H9 (cell line): ENCODE data around the gene DNM2. TPM values are rescaled to one million over a fixed set of nuclear protein-coding genes. Genes with fewer than 3 reads are reported as not detected.

Experiments used
- DNase-seq: peaks from one replicate; pipeline ENCODE4 v3.0.0-alpha.2; 2017
- H2AFZ ChIP-seq: one replicate; pipeline ENCODE4 v1.6.1; 2013; ENCODE audit warnings: mild to moderate bottlenecking, low read length, control low read depth, moderate library complexity
- H2AK5ac ChIP-seq: 2 replicates; pipeline ENCODE4 v1.6.1; 2013; ENCODE audit warnings: low read length, control low read depth, mixed read lengths; ENCODE audit not compliant: insufficient read length
- H2BK120ac ChIP-seq: one replicate; pipeline ENCODE4 v1.6.1; 2013; ENCODE audit warnings: low read depth, mild to moderate bottlenecking, low read length, control low read depth, inconsistent platforms; ENCODE audit not compliant: poor library complexity, severe bottlenecking
- H2BK12ac ChIP-seq: 2 replicates; pipeline ENCODE4 v1.6.1; 2013; ENCODE audit warnings: low read length, control low read depth, mixed read lengths, low read depth; ENCODE audit not compliant: insufficient read length
- H2BK15ac ChIP-seq: 2 replicates; pipeline ENCODE4 v1.6.1; 2013; ENCODE audit warnings: low read depth, low read length, control low read depth
- H2BK20ac ChIP-seq: one replicate; pipeline ENCODE4 v1.6.1; 2013; ENCODE audit warnings: low read depth, mild to moderate bottlenecking, low read length, control low read depth, inconsistent platforms; ENCODE audit not compliant: poor library complexity, severe bottlenecking
- H2BK5ac ChIP-seq: 2 replicates; pipeline ENCODE4 v1.6.1; 2013; ENCODE audit warnings: low read length, control low read depth, mixed read lengths; ENCODE audit not compliant: insufficient read length
- H3K14ac ChIP-seq: 2 replicates; pipeline ENCODE4 v1.6.1; 2013; ENCODE audit warnings: low read length, control low read depth; ENCODE audit not compliant: insufficient read depth
- H3K18ac ChIP-seq: 2 replicates; pipeline ENCODE4 v1.6.1; 2013; ENCODE audit warnings: low read depth, mild to moderate bottlenecking, mixed read lengths, low read length, control low read depth; ENCODE audit not compliant: insufficient read length
- H3K23ac ChIP-seq: 2 replicates; pipeline ENCODE4 v1.6.1; 2013; ENCODE audit warnings: low read length, control low read depth, mixed read lengths, low read depth; ENCODE audit not compliant: insufficient read length
- H3K23me2 ChIP-seq: 2 replicates; pipeline ENCODE4 v1.6.1; 2013; ENCODE audit warnings: low read depth, mild to moderate bottlenecking, mixed read lengths, low read length, control low read depth; ENCODE audit not compliant: insufficient read length, poor library complexity, severe bottlenecking
- H3K27ac ChIP-seq: 2 replicates; pipeline ENCODE4 v1.5.1; 2013; ENCODE audit warnings: low read length, control low read depth, mixed read lengths, low read depth; ENCODE audit not compliant: insufficient read length
- H3K27me3 ChIP-seq: 2 replicates; pipeline ENCODE4 v1.6.1; 2013; ENCODE audit warnings: low read length, control low read depth, inconsistent platforms; ENCODE audit not compliant: insufficient read depth
- H3K4ac ChIP-seq: 2 replicates; pipeline ENCODE4 v1.6.1; 2013; ENCODE audit warnings: low read depth, mild to moderate bottlenecking, control low read depth, inconsistent platforms, low read length, moderate library complexity
- H3K4me1 ChIP-seq: 2 replicates; pipeline ENCODE4 v1.6.1; 2013; ENCODE audit warnings: low read length, control low read depth, inconsistent platforms; ENCODE audit not compliant: insufficient read depth
- H3K4me2 ChIP-seq: 2 replicates; pipeline ENCODE4 v1.6.1; 2013; ENCODE audit warnings: low read length, control low read depth, mixed read lengths; ENCODE audit not compliant: insufficient read length, insufficient read depth
- H3K56ac ChIP-seq: 2 replicates; pipeline ENCODE4 v1.6.1; 2013; ENCODE audit warnings: low read depth, mild to moderate bottlenecking, mixed read lengths, low read length, control low read depth; ENCODE audit not compliant: insufficient read length
- H3K79me1 ChIP-seq: 2 replicates; pipeline ENCODE4 v1.6.1; 2013; ENCODE audit warnings: low read depth, mild to moderate bottlenecking, moderate library complexity, low read length, control low read depth, inconsistent platforms; ENCODE audit not compliant: insufficient read depth, poor library complexity, severe bottlenecking
- H3K79me2 ChIP-seq: 2 replicates; pipeline ENCODE4 v1.6.1; 2013; ENCODE audit warnings: low read length, control low read depth, inconsistent platforms; ENCODE audit not compliant: insufficient read depth
- H3K9ac ChIP-seq: 2 replicates; pipeline ENCODE4 v1.6.1; 2013; ENCODE audit warnings: low read length, control low read depth, mixed read lengths; ENCODE audit not compliant: insufficient read length; ENCODE audit errors: extremely low read depth
- H3K9me3 ChIP-seq: one replicate; pipeline ENCODE4 v1.6.1; 2013; ENCODE audit warnings: low read depth, low read length, inconsistent platforms; ENCODE audit not compliant: control insufficient read depth
- H3T11ph ChIP-seq: one replicate; pipeline ENCODE4 v1.6.1; 2013; ENCODE audit warnings: mild to moderate bottlenecking, low read length, control low read depth, inconsistent platforms
- H4K20me1 ChIP-seq: one replicate; pipeline ENCODE4 v1.6.1; 2013; ENCODE audit not compliant: control insufficient read depth, insufficient read length, insufficient read depth
- H4K5ac ChIP-seq: 2 replicates; pipeline ENCODE4 v1.6.1; 2013; ENCODE audit warnings: low read depth, mild to moderate bottlenecking, mixed read lengths, low read length, control low read depth; ENCODE audit not compliant: insufficient read length
- H4K8ac ChIP-seq: replicated peaks from 2 replicates; pipeline ENCODE4 v1.6.1; 2013; ENCODE audit warnings: low read length, control low read depth, mixed read lengths, low read depth; ENCODE audit not compliant: insufficient read length
- H4K91ac ChIP-seq: 2 replicates; pipeline ENCODE4 v1.6.1; 2013; ENCODE audit warnings: low read depth, mild to moderate bottlenecking, moderate library complexity, mixed read lengths, low read length, control low read depth; ENCODE audit not compliant: insufficient read length
- H3K27ac Mint-ChIP-seq, 3 experiments: 2 replicates in 2 of 3; 3 replicates in 1 of 3; pipeline ENCODE4 v1.8.0; 2020 to 2021; ENCODE audit warnings: mixed read lengths in 3 of 3, mild to moderate bottlenecking in 1 of 3, moderate library complexity in 1 of 3
- H3K27me3 Mint-ChIP-seq: 2 replicates; pipeline ENCODE4 v1.8.0; 2021; ENCODE audit warnings: low read depth, mild to moderate bottlenecking, moderate library complexity, mixed read lengths
- H3K36me3 Mint-ChIP-seq, 3 experiments: 2 replicates in 2 of 3; 3 replicates in 1 of 3; pipeline ENCODE4 v1.8.0; 2020 to 2021; ENCODE audit warnings: low read depth in 3 of 3, mixed read lengths in 3 of 3; ENCODE audit not compliant: insufficient read depth in 1 of 3
- H3K4me1 Mint-ChIP-seq, 2 experiments: 2 replicates each; pipeline ENCODE4 v1.8.0; 2020; ENCODE audit warnings: mixed read lengths in 2 of 2
- H3K4me3 Mint-ChIP-seq, 2 experiments: 2 replicates in 1 of 2; 3 replicates in 1 of 2; pipeline ENCODE4 v1.8.0; 2020 to 2021; ENCODE audit warnings: mild to moderate bottlenecking in 2 of 2, mixed read lengths in 2 of 2, moderate library complexity in 1 of 2
- H3K9me3 Mint-ChIP-seq, 2 experiments: 2 replicates in 1 of 2; 3 replicates in 1 of 2; pipeline ENCODE4 v1.8.0; 2020; ENCODE audit warnings: mild to moderate bottlenecking in 2 of 2, mixed read lengths in 2 of 2, moderate library complexity in 1 of 2
- CTCF ChIP-seq: fragments of 200-600 bp; sonication (generic); conservative IDR thresholded peaks from 3 replicates; pipeline ENCODE4 v1.8.0; 2021; ENCODE audit warnings: antibody characterized with exemption, mild to moderate bottlenecking
- WGBS: extraction: QIAGEN DNeasy Blood & Tissue Kit; methylation state at CpG from one replicate; pipeline ENCODE4 v1.1.7; 2013; ENCODE audit warnings: missing lambda C conversion rate, low lambda C conversion rate, mixed read lengths; ENCODE audit not compliant: insufficient read length; ENCODE audit errors: extremely low coverage; 5-methylcytosine and 5-hydroxymethylcytosine counted together
- total RNA-seq: library from RNA; stranded (reverse); gene quantifications from 2 replicates; pipeline ENCODE4 v1.2.1, GENCODE V29; 2021

The DNM2 gene
- total RNA-seq, 1 experiment from 2014 or later, result 152 TPM

- Histone ChIP-seq H3K4me1 (no peaks in the 10 kb centered on the region), H2BK15ac (no peak overlapping the region), H3K4me2 (no peak overlapping the region), H2BK20ac (no peak overlapping the region), H3K56ac (no peak overlapping the region), H3K23ac (no peak overlapping the region), H4K91ac (no peak overlapping the region), H4K5ac (no peak overlapping the region), H3K18ac (no peak overlapping the region), H3K9me3 (no peaks in the 10 kb centered on the region), H3K27ac (no peak overlapping the region), H2BK12ac (no peak overlapping the region), H2BK5ac (no peak overlapping the region), H2AK5ac (no peak overlapping the region), H3K27me3 (no peaks in the 10 kb centered on the region), H4K8ac (no peak overlapping the region), H3K14ac (no peak overlapping the region), H3K9ac (no peak overlapping the region), H3K79me1 (no peaks in the 10 kb centered on the region), H3T11ph (no peak overlapping the region), H4K20me1 (peaks cover 3% of the 10 kb centered on the region), H2BK120ac (no peak overlapping the region), H3K4ac (no peak overlapping the region), H2AFZ (no peak overlapping the region), H3K23me2 (no peaks in the 10 kb centered on the region), H3K79me2 (no peaks in the 10 kb centered on the region)
- Mint-ChIP-seq H3K4me3 (no peak overlapping the region), H3K27me3 (no peaks in the 10 kb centered on the region; the same call in 1 of the 2 replicates), H3K9me3 (no peaks in the 10 kb centered on the region), H3K36me3 (peaks cover 28 to 50% (median 35%) of the 10 kb centered on the region in 3 experiments), H3K4me1 (peaks cover 0 to 4% of the 10 kb centered on the region in 2 experiments; a peak in 1 of 4 replicates), H3K27ac (peak overlapping the region; percentile 49 to 79 (median 78); a peak in 4 of 7 replicates)
- TF ChIP-seq CTCF, result no peak
- DNase-seq, result no peak
- no CpG with 5 or more reads among the region's 11 CpGs for WGBS
Observed at GRCh38 chr19:10816691-10817090, 98.8 kb downstream of the DNM2 start.
